Adrenal gland (tissue), 5 donors: Measurements from ENCODE around the gene KNSTRN.

Experiments
- CTCF ChIP-seq, 6 experiments: fragments of 450-650 bp in 4 of 6; fragments of 200-600 bp in 2 of 6; sonication (generic) in 1 of 6; IDR thresholded peaks; 1 replicate in 5 of 6; 2 replicates in 1 of 6; pipeline versions ENCODE4 v1.5.1 to v1.8.0; 2016 to 2021; ENCODE audit warnings: antibody characterized with exemption in 6 of 6, mild to moderate bottlenecking in 2 of 6, moderate library complexity in 1 of 6
- POLR2A ChIP-seq, 2 donors: fragments of 450-650 bp; IDR thresholded peaks; one replicate each; pipeline ENCODE4 v1.6.1; 2017; ENCODE audit warnings: antibody characterized with exemption in 2 of 2, mild to moderate bottlenecking in 2 of 2, moderate library complexity in 1 of 2
- donor health status: DM: no; HTN: no; CAD: no.

- TF ChIP-seq POLR2A (IDR thresholded peaks at IDR 0.05): no peak
- TF ChIP-seq CTCF (IDR thresholded peaks at IDR 0.05): no peak
Observed at GRCh38 chr15:40409366-40409765, 26.8 kb downstream of the KNSTRN start.
